COR-L47 (cell line): ENCODE results near the gene FEN1.

Experiments
- DNase-seq: peaks from one replicate; lab custom pipeline; 2025; lab: John Stamatoyannopoulos, UW

The FEN1 gene

DNA sequence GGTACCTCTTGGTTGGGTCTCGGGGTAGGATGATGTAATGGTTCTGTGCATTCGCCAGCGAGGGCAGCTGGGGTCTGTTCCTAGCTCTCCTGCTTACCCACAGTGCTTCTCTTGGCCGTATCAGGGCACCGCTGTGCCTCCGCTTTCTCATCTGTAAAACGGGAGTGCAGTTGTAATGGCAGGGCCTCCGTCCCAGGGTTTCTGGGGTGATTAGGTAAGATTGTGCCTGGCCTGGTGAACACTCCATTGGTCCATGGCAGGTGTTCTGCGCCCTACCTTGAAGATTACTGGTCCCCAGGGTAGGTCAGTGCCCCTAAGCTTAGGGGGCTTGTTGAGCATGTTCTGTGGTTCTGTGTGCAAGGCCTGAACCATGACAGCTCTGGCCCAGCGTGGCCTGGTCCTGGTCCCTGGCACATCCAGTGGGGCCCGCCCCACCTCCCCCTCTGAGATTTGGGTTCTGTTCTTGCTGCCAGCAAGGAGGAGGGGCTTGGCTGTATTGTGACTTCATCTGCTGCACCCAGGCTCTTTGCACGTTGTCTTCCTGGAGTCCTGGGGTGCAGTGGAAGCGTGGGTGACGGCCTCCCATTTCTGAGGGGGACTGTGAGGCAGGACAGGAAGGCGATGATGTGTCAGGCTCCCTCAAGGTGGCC is 35.4 kb upstream of the FEN1 start:
- no peak for DNase-seq

DNA sequence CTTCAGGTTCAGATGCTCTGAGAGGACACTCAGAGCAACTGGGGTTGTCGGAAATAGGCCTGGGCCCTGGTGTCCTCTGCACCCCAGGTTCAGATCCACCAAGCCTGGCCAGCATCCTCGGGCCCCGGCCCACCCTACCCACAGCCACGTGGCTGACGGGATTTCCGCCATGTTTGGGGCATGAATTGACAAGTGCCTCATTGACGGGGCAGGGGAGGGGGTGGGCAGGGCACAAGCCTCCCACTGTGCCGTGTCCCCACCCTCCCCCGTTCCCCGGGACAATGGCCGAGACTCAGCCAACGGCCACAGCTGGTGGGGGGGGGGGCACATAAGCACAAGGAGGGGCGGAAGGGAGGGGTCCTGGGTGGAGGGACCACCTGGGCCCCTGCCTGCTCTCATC is 31.8 kb upstream of the FEN1 start:
- DNase-seq, result no peak

DNA sequence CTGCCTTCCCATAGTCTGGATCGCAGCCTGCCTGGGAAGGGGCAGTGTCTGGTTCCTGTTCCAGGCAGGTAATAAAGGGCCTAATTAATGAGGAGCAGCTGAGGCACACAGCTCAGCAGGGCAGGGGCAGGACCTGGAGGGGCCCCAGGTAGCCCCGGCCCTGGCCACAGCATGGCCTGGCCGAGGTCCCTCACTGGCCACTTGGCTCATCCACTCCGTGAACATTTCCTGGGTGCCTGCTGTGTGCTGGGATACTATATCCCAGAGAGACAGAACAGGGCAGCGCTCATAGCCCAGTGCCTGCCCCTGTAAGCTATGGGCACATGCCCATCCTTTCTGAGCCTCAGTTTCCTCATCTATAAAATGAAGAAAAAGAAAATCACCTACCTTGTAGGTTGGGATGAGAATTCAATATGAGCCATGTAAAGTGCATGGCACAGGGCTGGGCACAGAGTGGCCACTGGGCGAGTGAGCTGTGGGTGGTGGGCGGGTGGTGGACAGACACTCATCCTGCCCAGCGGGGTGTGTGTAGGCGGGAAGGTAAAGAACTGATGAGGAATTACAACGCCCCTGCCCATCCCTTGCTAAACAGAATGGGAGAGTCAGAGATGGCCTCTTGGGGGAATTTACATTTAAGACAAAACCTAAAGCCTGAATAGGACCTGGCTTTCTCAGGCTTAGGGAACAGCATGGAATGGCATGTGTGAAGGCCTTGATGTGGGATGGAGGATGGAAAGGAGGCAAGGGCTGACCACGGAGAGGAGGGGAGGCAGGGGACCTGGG is 31.1 kb upstream of the FEN1 start:
- no peak for DNase-seq

DNA sequence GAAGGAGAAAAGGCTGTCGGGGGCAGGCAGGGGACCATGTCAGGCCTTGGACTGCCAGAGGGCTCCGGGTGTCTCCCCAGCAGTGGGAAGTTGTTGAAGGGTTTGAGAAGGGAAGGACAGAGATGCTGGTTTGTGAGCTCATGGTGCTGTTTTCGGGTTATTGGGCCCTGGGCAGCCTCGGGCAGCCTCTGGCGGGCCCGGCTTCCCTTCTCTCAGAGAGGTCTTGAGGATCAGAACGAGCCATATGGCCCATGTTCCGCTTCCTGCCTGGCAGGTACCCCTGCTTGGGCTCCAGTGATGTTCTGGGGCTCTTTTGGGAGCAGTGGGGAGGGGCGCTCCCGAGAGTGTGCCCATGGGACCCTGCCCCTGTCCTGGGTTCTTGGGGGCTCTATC is 30.5 kb upstream of the FEN1 start:
- DNase-seq, result no peak

DNA sequence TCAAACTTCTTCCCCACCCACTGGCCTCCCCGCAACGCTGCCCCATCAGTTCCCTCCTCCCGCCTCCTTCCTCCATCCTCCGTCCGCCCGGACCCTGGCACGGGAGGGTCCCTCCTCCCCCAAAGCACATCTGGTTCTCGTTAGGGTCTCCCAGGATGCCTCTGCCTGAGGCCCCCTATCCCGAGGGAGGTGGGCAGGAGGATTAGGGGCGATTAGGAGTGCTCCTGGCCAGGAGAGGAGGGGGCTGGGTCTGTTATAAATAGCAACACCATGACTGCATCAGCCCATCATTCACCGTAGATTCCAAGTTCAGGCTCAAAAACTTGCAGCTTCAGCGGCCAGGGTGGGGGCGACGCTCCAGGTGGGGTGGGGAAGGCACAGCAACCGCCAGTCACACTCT is 29.9 kb upstream of the FEN1 start:
- DNase-seq, result no peak

DNA sequence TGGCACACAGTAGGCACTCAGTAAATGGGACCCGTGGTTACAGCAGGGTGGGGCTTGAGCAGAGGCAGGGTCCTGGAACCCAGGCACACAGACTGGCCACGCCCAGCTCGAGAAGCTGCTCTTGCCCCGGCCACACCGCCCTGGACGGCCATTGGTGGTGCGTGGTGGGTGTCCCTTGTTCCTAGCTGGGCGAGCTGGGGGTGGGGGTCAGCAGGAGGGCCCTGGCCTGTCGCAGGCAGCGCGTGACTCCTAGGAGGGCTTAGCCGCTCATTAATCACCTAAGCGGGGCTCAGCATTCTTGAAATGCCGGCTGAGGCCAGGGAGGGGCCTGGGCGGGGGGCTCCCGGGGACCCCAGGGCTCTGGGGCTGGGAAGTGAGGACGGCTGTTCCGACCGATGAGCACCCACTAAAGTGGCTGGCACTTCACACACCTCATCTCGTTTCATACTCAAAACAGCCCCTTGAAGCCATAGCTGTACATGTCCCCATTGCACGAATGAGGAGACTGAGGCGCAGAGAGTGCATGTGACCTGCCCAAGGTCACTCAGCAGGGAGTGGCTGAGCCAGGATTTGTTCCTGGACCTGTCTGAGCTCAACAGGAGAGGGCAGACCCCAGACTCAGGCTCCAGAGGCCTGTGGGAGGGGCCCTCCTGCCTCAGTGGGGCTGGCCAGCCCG is 28.6 kb upstream of the FEN1 start:
- DNase-seq, result no peak

DNA sequence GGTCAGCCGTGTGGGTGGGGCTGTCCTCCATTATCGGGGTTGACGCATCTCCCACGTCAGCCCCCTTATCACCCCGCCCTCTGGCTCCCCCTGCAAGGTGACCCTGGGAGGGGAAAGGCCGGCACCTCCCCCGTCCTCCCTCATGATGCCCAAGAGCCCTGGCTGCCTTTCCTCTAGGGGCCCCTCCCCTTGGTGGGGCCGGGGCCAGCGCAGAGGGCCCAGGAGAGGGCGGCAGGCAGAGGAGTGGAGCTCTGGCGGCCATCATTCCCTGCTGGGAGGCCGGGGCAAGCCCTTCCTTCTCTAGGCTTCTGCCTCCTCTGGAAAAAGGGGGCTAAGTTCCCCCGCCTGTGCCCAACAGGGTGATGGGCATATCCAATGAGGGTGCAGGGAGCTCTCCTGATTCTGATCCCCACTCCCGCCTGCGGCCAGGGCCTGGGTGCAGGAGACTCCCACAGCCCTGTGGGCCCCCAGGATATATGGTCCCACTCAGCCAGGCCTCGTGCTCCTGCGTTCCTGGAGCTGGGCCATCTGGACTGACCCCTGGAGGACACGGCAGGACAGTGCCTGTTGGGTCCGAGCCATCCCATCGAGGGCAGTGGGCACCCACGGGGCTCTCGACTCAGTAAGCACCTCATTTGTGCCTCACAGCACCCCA is 28.0 kb upstream of the FEN1 start:
- no peak for DNase-seq

DNA sequence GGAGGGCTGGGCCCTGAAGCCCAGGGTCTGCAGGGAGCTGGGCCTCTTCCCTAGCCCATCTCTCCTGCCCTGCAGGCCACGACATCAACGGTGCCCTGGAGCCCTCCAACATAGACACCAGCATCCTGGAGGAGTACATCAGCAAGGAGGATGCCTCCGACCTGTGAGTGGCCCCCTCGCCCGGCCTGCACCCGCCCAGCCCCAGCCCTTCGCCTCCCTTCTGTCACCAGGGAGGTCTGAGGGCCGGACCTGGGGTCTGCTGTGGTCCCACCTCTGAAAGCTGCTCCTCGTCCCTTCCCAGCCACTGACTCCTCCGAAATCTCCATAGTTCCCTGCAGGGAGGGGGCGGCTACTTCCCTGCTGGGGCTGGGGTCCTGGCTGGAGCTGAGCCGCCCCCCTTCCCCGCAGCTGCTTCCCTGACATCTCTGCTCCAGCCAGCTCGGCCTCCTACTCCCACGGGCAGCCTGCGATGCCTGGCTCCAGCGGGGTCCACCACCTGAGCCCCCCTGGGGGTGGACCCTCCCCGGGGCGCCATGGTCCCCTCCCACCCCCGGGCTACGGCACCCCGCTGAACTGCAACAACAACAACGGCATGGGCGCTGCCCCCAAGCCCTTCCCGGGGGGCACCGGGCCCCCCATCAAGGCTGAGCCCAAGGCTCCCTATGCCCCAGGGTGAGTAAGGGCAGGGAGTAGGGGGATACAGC is 27.0 kb upstream of the FEN1 start:
- DNase-seq, result no peak

DNA sequence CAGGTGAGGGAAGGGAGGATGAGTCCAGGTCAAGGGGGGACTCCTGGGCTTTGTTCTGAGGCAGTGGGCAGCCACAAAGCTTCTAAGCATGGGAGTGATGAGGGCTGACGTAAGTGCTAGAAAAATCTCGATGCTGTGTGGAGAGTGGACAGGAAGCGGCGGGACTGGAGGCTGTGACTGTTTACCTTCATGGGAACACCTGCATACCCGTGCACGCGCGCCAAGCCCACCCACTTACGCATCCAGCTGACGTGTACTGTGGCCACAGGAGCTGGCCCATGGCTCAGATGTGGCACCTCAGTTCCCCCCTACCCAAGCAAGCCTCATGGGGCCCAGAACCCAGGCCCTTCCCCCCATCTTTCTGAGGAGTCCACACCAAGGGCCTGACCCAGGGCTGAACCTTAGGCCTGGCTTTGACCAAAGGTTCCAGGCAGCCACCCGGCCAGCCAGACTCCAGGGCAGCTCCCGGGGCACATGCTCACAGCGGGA is 26.3 kb upstream of the FEN1 start:
- no peak for DNase-seq

DNA sequence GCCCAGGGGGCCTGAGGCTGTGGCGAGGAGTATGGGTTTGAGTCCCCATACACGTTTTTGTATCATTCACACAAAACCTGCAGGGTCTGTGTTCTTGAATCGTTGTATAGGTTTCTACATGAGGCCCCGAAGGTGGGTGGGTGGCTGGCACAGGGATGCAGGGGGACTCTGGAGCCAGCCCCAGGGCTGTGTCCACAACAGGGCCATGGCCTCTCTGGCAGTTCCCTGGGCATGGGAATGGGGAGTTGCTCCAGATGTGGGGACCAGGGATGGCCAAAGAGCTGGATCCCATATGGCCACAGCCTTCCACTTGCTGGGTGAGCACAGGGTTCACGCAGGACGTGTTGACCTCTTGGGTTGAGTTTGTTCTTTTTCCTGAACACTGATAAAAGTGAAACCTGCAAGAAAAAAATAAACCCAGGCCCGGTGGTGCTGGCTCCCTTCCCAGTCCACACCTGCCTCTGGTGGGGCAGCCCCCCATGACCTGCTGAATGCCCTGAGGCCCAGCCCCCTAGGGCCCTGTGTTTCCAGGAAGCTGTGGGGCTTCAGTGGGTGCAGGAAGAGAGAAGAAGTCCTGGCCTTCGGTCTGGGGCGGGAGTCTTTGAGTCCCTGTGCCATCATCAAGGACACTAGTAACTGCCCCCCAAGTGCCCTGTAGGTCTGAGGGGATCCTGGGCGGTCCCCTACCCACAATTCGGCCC is 24.2 kb upstream of the FEN1 start:
- DNase-seq, result no peak

DNA sequence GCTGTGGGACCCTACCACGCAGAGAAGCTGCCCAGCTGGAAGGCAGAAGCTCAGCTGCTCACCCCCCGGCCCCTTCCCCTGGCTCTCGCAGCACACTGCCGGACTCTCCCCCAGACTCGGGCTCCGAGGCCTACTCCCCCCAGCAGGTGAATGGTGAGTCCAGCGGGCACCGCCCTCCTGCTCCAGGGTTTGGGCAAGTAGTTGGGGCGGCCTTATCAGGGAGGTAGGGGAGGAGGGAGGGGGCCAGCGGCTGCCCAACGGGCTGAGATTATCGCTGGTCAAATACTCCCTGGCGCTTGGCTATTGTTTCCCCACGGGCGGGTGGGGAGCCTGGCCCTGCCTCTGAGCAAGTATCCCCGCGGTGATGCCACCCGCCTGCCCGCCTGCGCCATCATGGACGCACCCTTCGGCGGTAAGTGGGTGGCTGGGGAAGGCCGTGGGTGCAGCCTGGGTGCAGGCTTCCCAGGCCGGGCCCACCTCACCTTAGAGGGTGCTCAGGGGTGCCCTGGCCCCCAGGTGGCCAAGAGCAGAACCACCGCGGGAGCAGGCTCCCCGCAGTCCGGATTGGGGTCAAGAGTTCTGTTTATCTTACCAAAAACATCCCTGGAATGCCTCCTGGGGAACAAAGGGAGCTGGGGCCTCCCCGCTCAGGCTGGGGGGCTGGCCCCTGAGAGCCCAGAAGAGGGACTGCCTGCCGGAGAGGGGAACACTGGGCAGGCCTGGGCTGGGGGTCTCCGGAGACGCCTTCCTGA is 23.4 kb upstream of the FEN1 start:
- DNase-seq, result no peak

DNA sequence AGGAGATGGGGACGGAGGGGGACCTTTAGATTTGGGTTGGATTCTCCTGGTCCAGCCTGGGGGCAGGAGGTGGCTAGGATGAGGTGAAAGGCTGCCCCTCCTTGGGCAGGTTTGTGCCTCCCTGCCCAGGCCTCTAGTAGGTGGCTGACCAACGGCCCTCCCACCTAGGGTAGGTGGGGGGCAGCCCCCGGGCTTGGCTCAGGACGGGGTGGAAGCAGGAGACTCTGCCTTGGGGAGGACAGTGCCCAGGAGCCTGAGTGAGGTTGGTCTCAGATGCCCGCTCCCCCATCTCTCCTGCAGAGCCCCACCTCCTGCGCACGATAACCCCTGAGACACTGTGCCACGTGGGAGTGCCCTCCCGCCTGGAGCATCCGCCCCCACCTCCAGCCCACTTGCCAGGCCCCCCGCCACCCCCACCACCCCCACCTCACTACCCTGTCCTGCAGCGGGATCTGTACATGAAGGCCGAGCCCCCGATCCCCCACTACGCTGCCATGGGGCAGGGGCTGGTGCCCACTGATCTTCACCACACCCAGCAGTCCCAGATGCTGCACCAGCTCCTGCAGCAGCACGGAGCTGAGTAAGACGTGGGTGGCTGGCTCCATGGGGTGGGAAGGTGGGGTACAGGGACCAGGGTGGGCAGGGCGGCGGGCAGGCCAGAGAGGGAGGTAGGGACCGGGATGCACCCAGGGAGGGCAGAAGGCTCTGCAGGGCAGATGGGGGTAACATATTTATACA is 22.6 kb upstream of the FEN1 start:
- DNase-seq, result no peak

DNA sequence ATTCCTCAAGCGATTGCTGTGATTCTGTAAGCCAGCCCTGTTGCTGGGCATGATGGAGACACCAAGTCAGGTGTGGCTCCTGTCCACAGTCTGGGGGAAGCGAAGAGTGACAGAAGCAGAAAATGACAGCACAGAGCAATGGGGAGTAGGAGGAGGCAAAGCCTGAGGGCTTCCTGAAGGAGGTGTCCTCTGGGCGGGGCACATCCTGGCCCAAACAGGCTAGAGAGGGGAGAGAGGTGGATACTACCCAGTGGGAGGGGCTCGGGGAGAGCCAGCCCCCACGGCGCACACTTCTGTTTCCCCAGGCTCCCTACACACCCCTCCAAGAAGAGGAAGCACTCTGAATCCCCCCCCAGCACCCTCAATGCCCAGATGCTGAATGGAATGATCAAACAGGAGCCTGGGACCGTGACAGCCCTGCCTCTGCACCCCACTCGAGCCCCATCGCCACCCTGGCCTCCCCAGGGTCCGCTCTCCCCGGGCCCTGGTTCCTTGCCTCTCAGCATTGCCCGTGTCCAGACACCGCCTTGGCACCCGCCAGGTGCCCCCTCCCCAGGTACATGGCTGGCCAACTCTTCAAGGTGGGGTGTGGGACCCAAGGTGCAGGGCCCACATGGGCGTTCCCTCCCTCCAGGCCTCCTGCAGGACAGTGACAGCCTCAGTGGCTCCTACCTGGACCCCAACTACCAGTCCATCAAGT is 21.4 kb upstream of the FEN1 start:
- DNase-seq, result no peak

DNA sequence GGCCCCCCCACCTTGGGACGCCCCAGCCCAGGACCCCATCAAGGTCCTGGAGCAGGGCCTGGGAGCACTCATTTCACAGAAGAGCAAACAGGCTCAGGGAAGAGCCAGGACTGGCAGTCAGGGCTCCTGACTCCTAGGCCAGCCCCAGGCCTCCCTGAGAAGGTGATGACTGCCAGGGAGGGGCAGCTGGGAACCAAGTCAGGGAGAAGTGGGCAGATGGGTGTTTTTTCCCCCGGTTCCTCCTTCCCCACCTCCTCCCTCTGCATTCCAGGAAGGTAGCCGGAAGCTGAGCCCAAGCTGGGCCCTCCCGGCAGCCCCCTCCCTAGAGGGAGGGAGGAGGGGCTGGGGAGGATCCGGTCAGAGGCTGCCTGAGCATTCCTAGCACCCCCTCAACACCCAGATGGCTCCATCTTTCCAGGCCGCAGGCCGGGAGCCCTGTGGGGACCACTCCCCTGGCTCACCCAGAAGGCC is 20.7 kb upstream of the FEN1 start:
- no peak for DNase-seq

DNA sequence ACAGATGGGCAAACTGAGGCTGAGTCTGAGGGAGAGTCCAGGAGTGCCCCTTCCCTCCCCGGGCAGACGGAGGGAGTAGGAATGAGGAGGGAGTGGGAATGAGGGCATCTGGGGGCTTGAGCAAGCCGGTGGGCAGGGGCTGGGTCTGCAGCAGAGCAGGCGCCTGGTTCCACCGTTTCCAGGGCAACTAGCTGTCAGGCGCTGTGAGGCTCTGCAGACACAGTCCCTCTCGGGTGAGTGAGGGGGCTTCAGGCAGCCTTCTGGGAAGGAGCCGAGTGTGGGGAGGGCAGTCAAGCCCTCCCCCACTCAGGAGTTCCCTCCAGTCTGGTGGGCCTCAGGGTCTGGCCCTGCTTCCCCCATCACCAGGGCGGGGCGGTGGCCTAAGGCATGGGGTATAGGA is 19.4 kb upstream of the FEN1 start:
- no peak for DNase-seq

DNA sequence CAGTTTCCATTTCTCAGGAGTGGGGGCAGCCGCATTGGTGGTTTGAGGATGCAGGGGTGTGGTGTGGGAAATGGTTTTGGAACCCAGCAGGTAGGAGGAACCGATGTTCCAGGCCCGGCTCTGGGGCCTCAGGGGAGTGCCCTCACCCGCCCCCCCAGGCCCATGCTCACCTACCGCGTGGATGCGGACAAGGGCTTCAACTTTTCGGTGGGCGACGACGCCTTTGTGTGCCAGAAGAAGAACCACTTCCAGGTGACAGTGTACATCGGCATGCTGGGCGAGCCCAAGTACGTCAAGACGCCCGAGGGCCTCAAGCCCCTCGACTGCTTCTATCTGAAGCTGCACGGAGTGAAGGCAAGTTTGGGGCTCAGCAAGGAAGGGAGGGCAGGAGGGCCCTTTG is 18.9 kb upstream of the FEN1 start:
- DNase-seq, result no peak

DNA sequence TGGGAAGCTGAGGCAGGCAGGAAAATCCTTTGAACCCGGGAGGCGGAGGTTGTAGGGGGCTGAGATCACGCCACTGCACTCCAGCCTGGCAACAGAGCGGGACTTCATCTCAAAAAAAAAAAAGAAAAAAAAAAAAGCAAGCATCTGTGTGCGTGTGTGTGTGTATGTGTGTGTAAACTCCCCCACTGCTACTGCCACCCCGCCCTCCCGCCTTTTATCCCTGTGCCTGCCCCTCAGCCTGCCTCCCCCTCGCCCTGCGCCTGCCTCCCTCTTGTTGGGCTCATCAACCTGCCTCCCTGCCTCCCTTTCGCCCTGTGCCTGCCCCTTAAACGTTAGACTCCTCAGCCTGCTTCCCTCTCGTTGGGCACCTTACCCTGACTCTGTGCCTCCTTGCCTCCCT is 18.3 kb upstream of the FEN1 start:
- DNase-seq, result no peak

DNA sequence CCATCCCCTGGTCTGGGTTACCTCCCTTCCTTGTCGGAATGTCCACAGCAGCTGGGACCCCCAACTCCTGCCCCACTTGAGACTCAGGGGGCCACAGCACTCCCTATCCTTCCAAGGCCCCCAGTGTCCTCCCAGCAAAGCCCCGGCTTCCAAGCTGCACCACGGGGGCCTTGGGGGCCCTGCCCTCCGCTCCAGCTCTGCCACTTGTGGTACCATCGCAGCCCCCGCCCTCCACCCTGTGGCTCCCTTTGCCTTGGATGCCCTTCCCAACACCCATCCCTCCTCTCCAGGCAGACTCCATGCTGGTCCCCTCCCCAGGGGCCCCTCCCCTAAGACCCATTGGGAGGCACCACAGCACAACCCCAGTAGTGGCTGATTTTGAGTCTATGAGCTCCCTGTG is 17.6 kb upstream of the FEN1 start:
- no peak for DNase-seq
